NT2/D1 (cell line): ENCODE results near the gene PAX2.

Experiments
- SUZ12 ChIP-seq: IDR thresholded peaks from 2 replicates; pipeline ENCODE4 v1.6.1; 2011; ENCODE audit not compliant: insufficient read length, insufficient read depth; ENCODE audit errors: extremely low read depth
- YY1 ChIP-seq: IDR thresholded peaks from 2 replicates; pipeline ENCODE4 v1.6.1; 2011; ENCODE audit not compliant: insufficient read length, insufficient read depth
- ZNF274 ChIP-seq: IDR thresholded peaks from 2 replicates; pipeline ENCODE4 v1.6.1; 2011; ENCODE audit warnings: mild to moderate bottlenecking, low read depth, low read length

DNA sequence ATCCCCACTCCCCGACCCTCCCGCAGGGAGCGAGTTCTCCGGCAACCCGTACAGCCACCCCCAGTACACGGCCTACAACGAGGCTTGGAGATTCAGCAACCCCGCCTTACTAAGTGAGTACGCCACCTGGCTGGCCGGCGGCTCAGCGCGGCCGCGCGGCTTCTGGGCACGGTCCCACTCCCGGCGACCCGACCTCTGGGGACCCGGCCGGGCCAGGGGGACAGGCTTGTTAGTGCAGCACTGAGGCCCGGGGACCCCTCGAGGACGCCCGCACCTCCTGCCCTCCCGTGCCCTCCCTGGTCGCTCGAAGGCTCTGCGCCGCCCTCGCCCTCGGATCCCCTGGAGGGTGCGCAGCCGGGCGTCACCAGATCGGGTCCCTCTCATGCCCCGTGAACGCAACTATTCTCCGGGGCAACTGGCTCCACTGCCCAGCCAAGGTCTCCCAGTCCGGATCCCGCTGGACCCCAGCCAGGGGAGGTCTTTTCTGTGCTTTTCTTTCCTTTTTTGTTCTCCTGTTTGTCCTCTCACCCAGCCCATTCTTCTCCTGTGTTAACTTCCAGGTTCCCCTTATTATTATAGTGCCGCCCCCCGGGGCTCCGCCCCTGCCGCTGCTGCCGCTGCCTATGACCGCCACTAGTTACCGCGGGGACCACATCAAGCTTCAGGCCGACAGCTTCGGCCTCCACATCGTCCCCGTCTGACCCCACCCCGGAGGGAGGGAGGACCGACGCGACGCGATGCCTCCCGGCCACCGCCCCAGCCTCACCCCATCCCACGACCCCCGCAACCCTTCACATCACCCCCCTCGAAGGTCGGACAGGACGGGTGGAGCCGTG is 81.8 kb downstream of the PAX2 start:
- TF ChIP-seq ZNF274 (no peak), YY1 (no peak), SUZ12 (no peak)
